Caco-2 (cell line): ENCODE measurements around the gene GCKR. TPM values are rescaled to one million over a fixed set of nuclear protein-coding genes. Genes with fewer than 3 reads are reported as not detected.

Source experiments
- BruUV-seq: library from RNA; stranded (reverse); fragments of 400-500 nt; replicated peaks from 2 replicates; lab custom pipeline; 2021; lab: Mats Ljungman, UMichigan
- CTCF ChIA-PET: fragments of 300-600 bp; sonication (Branson Sonifier 250); formaldehyde crosslinking; loops from one replicate; lab custom pipeline; 2022; ENCODE audit warnings: antibody characterized with exemption; lab: Charles Lee
- POLR2A ChIA-PET: fragments of 300-600 bp; sonication (Branson Sonifier 250); formaldehyde crosslinking; loops from one replicate; lab custom pipeline; 2022; ENCODE audit warnings: antibody characterized with exemption; lab: Charles Lee
- DNase-seq, 2 experiments: peaks; one replicate each; pipeline versions ENCODE4 v3.0.0 to v3.0.0-alpha.2; 2020 to 2022
- H3K27me3 ChIP-seq: replicated peaks from 2 replicates; pipeline ENCODE4 v1.6.0; 2011; ENCODE audit warnings: low read length; ENCODE audit not compliant: control insufficient read depth, insufficient read depth
- H3K36me3 ChIP-seq: 2 replicates; pipeline ENCODE4 v1.5.1; 2011; ENCODE audit warnings: low read length; ENCODE audit not compliant: control insufficient read depth, insufficient read depth
- H3K4me1 ChIP-seq: fragments of 250-450 bp; sonication (Bioruptor Pico); 2 replicates; pipeline ENCODE4 v1.5.1; 2020; ENCODE audit warnings: mild to moderate bottlenecking
- H3K4me3 ChIP-seq: 2 replicates; pipeline ENCODE4 v1.5.1; 2011; ENCODE audit warnings: low read depth, mild to moderate bottlenecking, control low read depth, low read length
- H3K9me3 ChIP-seq: fragments of 250-450 bp; sonication (Bioruptor Pico); 2 replicates; pipeline ENCODE4 v1.5.1; 2020; ENCODE audit warnings: mild to moderate bottlenecking, moderate library complexity
- H3K27ac Mint-ChIP-seq: one replicate; pipeline ENCODE4 v1.8.0; 2022; ENCODE audit warnings: mixed read lengths; ENCODE audit not compliant: unreplicated experiment
- H3K27me3 Mint-ChIP-seq: one replicate; pipeline ENCODE4 v1.8.0; 2022; ENCODE audit warnings: mixed read lengths; ENCODE audit not compliant: insufficient read depth, unreplicated experiment
- H3K36me3 Mint-ChIP-seq: one replicate; pipeline ENCODE4 v1.8.0; 2022; ENCODE audit warnings: mild to moderate bottlenecking, mixed read lengths; ENCODE audit not compliant: insufficient read depth, unreplicated experiment
- H3K4me1 Mint-ChIP-seq: one replicate; pipeline ENCODE4 v1.8.0; 2022; ENCODE audit warnings: low read depth, mixed read lengths; ENCODE audit not compliant: unreplicated experiment
- H3K4me3 Mint-ChIP-seq: one replicate; pipeline ENCODE4 v1.8.0; 2022; ENCODE audit warnings: mild to moderate bottlenecking, moderate library complexity, mixed read lengths; ENCODE audit not compliant: unreplicated experiment
- H3K9me3 Mint-ChIP-seq: one replicate; pipeline ENCODE4 v1.8.0; 2022; ENCODE audit warnings: mixed read lengths; ENCODE audit not compliant: unreplicated experiment
- intact Hi-C: fragments of 100-400 bp; cut with micrococcal nuclease; formaldehyde crosslinking; loops from one replicate; pipeline ENCODE4 v1.10.0; 2022; ENCODE audit not compliant: unreplicated experiment
- total RNA-seq: library from RNA; stranded (reverse); gene quantifications from 2 replicates; pipeline ENCODE4 v1.2.3, GENCODE V29; 2022
- TF ChIP-seq, protein P1 (sequence below), 2 experiments: fragments of 200-600 bp in 1 of 2; IDR thresholded peaks; 1 replicate in 1 of 2; 2 replicates in 1 of 2; pipeline versions ENCODE4 v1.5.1 to v1.8.0; 2011 to 2022; ENCODE audit warnings: antibody characterized with exemption in 1 of 2, control low read depth in 1 of 2, inconsistent platforms in 1 of 2, low read depth in 1 of 2, low read length in 1 of 2, mild to moderate bottlenecking in 1 of 2, moderate library complexity in 1 of 2; ENCODE audit not compliant: insufficient read depth in 1 of 2, severe bottlenecking in 1 of 2, unreplicated experiment in 1 of 2

The GCKR gene
- total RNA-seq, 1 experiment from 2014 or later, result not detected

DNA sequence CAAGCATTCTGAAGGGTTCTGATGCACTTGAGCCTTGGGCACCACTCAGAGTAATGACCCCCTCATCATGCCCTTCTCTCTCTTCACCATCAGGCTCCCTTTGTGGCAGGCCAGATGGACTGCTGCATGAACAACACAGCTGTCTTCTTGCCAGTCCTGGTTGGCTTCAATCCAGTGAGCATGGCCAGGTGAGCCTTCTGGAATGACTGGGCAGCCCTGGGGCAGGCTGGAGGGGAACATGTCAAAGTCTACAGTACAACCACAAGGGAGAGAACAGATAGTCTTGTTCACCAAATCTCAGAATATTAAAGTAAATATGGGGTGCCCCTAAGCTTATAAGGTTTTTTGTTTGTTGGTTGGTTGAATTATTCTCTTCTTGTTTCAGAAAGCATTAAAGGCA lies 4.4 kb downstream of the GCKR start:
- H3K4me3 Mint-ChIP-seq, result no peak overlapping the region
- no peaks in the 10 kb centered on the region for H3K36me3 Mint-ChIP-seq
- no peaks in the 10 kb centered on the region for H3K4me1 Mint-ChIP-seq
- intact Hi-C loops, result no loop called here
- Histone ChIP-seq H3K9me3 (no peaks in the 10 kb centered on the region), H3K36me3 (no peaks in the 10 kb centered on the region), H3K27me3 (no peaks in the 10 kb centered on the region), H3K4me3 (no peak overlapping the region), H3K4me1 (peaks cover 12% of the 10 kb centered on the region; the same call in 1 of the 2 replicates)
- DNase-seq, result no peak
- CTCF ChIA-PET, result no interaction called here
- POLR2A ChIA-PET, result no interaction called here
- no peaks in the 10 kb centered on the region for H3K9me3 Mint-ChIP-seq
- no peak overlapping the region for H3K27ac Mint-ChIP-seq
- peaks cover 3% of the 10 kb centered on the region for H3K27me3 Mint-ChIP-seq
- no TSS peak for BruUV-seq
- TF ChIP-seq, protein P1, sequence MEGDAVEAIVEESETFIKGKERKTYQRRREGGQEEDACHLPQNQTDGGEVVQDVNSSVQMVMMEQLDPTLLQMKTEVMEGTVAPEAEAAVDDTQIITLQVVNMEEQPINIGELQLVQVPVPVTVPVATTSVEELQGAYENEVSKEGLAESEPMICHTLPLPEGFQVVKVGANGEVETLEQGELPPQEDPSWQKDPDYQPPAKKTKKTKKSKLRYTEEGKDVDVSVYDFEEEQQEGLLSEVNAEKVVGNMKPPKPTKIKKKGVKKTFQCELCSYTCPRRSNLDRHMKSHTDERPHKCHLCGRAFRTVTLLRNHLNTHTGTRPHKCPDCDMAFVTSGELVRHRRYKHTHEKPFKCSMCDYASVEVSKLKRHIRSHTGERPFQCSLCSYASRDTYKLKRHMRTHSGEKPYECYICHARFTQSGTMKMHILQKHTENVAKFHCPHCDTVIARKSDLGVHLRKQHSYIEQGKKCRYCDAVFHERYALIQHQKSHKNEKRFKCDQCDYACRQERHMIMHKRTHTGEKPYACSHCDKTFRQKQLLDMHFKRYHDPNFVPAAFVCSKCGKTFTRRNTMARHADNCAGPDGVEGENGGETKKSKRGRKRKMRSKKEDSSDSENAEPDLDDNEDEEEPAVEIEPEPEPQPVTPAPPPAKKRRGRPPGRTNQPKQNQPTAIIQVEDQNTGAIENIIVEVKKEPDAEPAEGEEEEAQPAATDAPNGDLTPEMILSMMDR (IDR thresholded peaks at IDR 0.05; ENCODE audit: insufficient read depth in 1 of 2, low read depth in 1 of 2, low read length in 1 of 2, severe bottlenecking in 1 of 2, unreplicated experiment in 1 of 2), result no peak

DNA sequence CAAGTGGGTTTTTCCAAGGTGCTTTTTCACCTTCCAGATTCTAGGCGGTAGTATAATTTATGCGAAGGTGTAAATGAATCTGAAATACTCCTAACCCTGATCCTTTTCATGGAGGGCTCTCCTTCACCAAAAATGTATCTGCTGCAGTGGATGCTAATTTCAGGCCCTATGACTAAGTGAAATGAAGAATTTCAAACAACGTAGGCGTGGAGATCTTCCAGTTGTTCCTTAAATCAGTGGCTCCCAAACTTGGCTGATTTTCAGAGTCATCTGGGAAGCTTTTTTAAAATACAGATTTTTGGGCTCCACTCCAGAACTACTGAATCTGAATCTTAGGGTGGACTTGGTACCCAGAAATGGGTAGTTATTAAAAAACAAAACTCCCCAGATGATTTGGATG lies 5.5 kb downstream of the GCKR start:
- no peaks in the 10 kb centered on the region for H3K4me1 Mint-ChIP-seq
- Histone ChIP-seq H3K4me3 (no peak overlapping the region), H3K9me3 (no peaks in the 10 kb centered on the region), H3K4me1 (peaks cover under 1% of the 10 kb centered on the region; the same call in 1 of the 2 replicates), H3K36me3 (no peaks in the 10 kb centered on the region), H3K27me3 (no peaks in the 10 kb centered on the region)
- ChIA-PET POLR2A (no interaction called here), CTCF (no interaction called here)
- H3K9me3 Mint-ChIP-seq, result no peaks in the 10 kb centered on the region
- TF ChIP-seq, protein P1 (IDR thresholded peaks at IDR 0.05; ENCODE audit: insufficient read depth in 1 of 2, low read depth in 1 of 2, low read length in 1 of 2, severe bottlenecking in 1 of 2, unreplicated experiment in 1 of 2), result no peak
- intact Hi-C loops, result no loop called here
- H3K27me3 Mint-ChIP-seq, result peaks cover 3% of the 10 kb centered on the region
- H3K36me3 Mint-ChIP-seq, result no peaks in the 10 kb centered on the region
- DNase-seq, result no peak
- no peak overlapping the region for H3K27ac Mint-ChIP-seq
- H3K4me3 Mint-ChIP-seq, result no peak overlapping the region
- BruUV-seq, result no TSS peak

DNA sequence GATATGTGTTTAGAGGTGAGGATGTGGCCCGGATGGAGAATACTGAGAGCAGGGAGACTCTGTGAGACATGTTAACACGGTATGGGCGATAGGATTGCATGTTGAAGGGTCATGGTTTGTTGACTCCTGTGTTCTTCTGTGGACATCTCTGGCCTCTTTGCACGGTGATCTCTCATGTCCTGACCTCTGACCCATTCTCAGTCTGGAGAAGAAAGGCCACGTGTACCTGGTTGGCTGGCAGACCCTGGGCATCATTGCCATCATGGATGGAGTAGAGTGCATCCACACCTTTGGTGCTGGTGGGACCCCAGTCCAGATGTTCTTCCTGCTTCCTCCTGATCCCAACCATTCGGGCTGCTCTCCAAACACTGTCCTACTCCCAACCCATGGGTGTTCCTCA lies 9.9 kb downstream of the GCKR start:
- Histone ChIP-seq H3K27me3 (no peaks in the 10 kb centered on the region), H3K4me3 (no peak overlapping the region), H3K4me1 (no peaks in the 10 kb centered on the region), H3K36me3 (no peaks in the 10 kb centered on the region), H3K9me3 (no peaks in the 10 kb centered on the region)
- POLR2A ChIA-PET, result no interaction called here
- intact Hi-C loops, result no loop called here
- Mint-ChIP-seq H3K27me3 (no peaks in the 10 kb centered on the region), H3K4me1 (no peaks in the 10 kb centered on the region), H3K36me3 (no peaks in the 10 kb centered on the region), H3K27ac (no peak overlapping the region), H3K9me3 (no peaks in the 10 kb centered on the region), H3K4me3 (no peak overlapping the region)
- CTCF ChIA-PET, result no interaction called here
- no TSS peak for BruUV-seq
- TF ChIP-seq, protein P1 (IDR thresholded peaks at IDR 0.05; ENCODE audit: insufficient read depth in 1 of 2, low read depth in 1 of 2, low read length in 1 of 2, severe bottlenecking in 1 of 2, unreplicated experiment in 1 of 2), result no peak
- no peak for DNase-seq
